ENCODE data around the gene UFSP1. TPM values are rescaled to one million over a fixed set of nuclear protein-coding genes. Genes with fewer than 3 reads are reported as not detected.
"Not testable (repeated sequence)": the region's sequence is repeated elsewhere in the genome, so short reads cannot be mapped to it uniquely, and the experiment has no call there.

UFSP1 gene
- total and polyA plus RNA-seq, 12 donors, result 2.5 to 12.7 (median 5.9) TPM

- Histone ChIP-seq H3K27ac (no peak overlapping the region), H3K4me1 (replicated peaks in 1 of 2) (no peaks in the 10 kb centered on the region), H3K27me3 (no peaks in the 10 kb centered on the region), H3K9me3 (replicated peaks in 1 of 3) (no peaks in the 10 kb centered on the region), H3K4me3 (no peak overlapping the region), H3K36me3 (replicated peaks in 1 of 2) (no peaks in the 10 kb centered on the region)
- no peak for DNase-seq
- intact Hi-C loops (cut with DNase I), result no loop called here
- WGBS, 4 donors, result 64 to 80% (median 70%) methylated on average over 1 of the region's 1 CpG
- TF ChIP-seq CTCF (IDR thresholded peaks at IDR 0.05) (no peak), POLR2A (IDR thresholded peaks at IDR 0.05) (no peak)
Observed at GRCh38 chr7:100929808-100930174, 40.3 kb upstream of the UFSP1 start.

DNA sequence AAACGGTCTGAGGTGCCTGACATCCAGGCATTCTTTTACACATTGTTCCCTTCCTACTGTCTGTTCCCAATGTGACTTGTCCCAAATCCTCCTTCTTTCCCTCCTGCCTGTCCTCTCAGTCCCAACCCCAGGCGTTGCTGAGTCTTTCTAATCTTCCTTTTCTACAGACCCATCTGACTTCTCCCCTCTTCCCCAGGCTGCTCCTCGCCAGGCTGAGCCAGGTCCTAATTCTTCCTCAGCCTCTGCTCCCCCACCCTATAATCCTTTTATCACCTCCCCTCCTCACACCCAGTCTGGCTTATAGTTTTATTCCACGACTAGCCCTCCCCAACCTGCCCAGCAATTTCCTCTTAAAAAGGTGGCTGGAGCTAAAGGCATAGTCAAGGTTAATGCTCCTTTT is 34.1 kb upstream of the UFSP1 start:
- H3K4me3 ChIP-seq, result not testable (repeated sequence)
- WGBS, 4 donors, result 54 to 68% (median 59%) methylated on average over 4 of the region's 4 CpGs

GRCh38 chr7:100921039-100921438 is 31.5 kb upstream of the UFSP1 start:
- no peaks in the 10 kb centered on the region for H3K9me3 ChIP-seq (replicated peaks in 1 of 3)
- H3K27me3 ChIP-seq, result no peaks in the 10 kb centered on the region
- H3K36me3 ChIP-seq (replicated peaks in 1 of 2), result no peaks in the 10 kb centered on the region
- TF ChIP-seq POLR2A (IDR thresholded peaks at IDR 0.05) (no peak), CTCF (IDR thresholded peaks at IDR 0.05) (no peak)
- H3K4me1 ChIP-seq (replicated peaks in 1 of 2), result no peaks in the 10 kb centered on the region
- no peak overlapping the region for H3K4me3 ChIP-seq
- intact Hi-C loops (cut with DNase I), result no loop called here
- no peak for DNase-seq
- H3K27ac ChIP-seq, result no peak overlapping the region

More for the DNA sequence above, 34.1 kb upstream of the UFSP1 start:
- H3K9me3 ChIP-seq (replicated peaks in 1 of 3); DNase-seq; H3K27me3 ChIP-seq; H3K4me1 ChIP-seq (replicated peaks in 1 of 2); intact Hi-C loops (cut with DNase I); H3K36me3 ChIP-seq (replicated peaks in 1 of 2); H3K27ac ChIP-seq: not testable (repeated sequence)

- H3K4me1 ChIP-seq (replicated peaks in 1 of 2); H3K9me3 ChIP-seq (replicated peaks in 1 of 3); H3K27me3 ChIP-seq; DNase-seq; intact Hi-C loops (cut with DNase I); H3K27ac ChIP-seq; H3K4me3 ChIP-seq; H3K36me3 ChIP-seq (replicated peaks in 1 of 2): not testable (repeated sequence)
- 65 to 76% (median 74%) methylated on average over 8 to 9 of the region's 9 CpGs for WGBS, 4 donors
Observed at GRCh38 chr7:100919779-100920437, 30.4 kb upstream of the UFSP1 start.

GRCh38 chr7:100919335-100919734 is 29.8 kb upstream of the UFSP1 start:
- DNase-seq; H3K36me3 ChIP-seq (replicated peaks in 1 of 2); intact Hi-C loops (cut with DNase I); H3K4me3 ChIP-seq; H3K4me1 ChIP-seq (replicated peaks in 1 of 2); H3K27me3 ChIP-seq; H3K9me3 ChIP-seq (replicated peaks in 1 of 3); H3K27ac ChIP-seq: not testable (repeated sequence)
- WGBS, 4 donors, result 81 to 89% (median 85%) methylated on average over 5 of the region's 5 CpGs

- WGBS, 4 donors, result 77 to 83% (median 81%) methylated on average over 8 of the region's 8 CpGs
- DNase-seq, result no peak
- intact Hi-C loops (cut with DNase I), result no loop called here
Observed at GRCh38 chr7:100914879-100915447, 25.4 kb upstream of the UFSP1 start.

More at GRCh38 chr7:100914879-100915447, 25.4 kb upstream of the UFSP1 start:
- TF ChIP-seq CTCF (IDR thresholded peaks at IDR 0.05) (no peak), POLR2A (IDR thresholded peaks at IDR 0.05) (no peak)
- H3K4me1 ChIP-seq (replicated peaks in 1 of 2), result no peaks in the 10 kb centered on the region
- H3K4me3 ChIP-seq, result no peak overlapping the region
- H3K27me3 ChIP-seq, result no peaks in the 10 kb centered on the region
- H3K36me3 ChIP-seq (replicated peaks in 1 of 2), result no peaks in the 10 kb centered on the region
- no peak overlapping the region for H3K27ac ChIP-seq
- no peaks in the 10 kb centered on the region for H3K9me3 ChIP-seq (replicated peaks in 1 of 3)
